H1 (cell line): ENCODE measurements around the gene NUAK1. TPM values are rescaled to one million over a fixed set of nuclear protein-coding genes. Genes with fewer than 3 reads are reported as not detected.

Experiments
- FOSL1 ChIP-seq: IDR thresholded peaks from 2 replicates; pipeline ENCODE4 v1.6.1; 2011; ENCODE audit warnings: mild to moderate bottlenecking, low read depth, low read length, moderate library complexity; ENCODE audit not compliant: insufficient read depth
- polyA plus RNA-seq, 7 experiments: library from polyadenylated mRNA; depleted of rRNA in 3 of 7; stranded (reverse) in 5 of 7; unstranded in 2 of 7; fragments of >200 nt in 5 of 7; fragments of 200-250 nt in 2 of 7; gene quantifications; 1 replicate in 5 of 7; 2 replicates in 1 of 7; 4 replicates in 1 of 7; pipeline versions ENCODE4 v1.2.1 to v1.2.3, GENCODE V29; 2011 to 2013; ENCODE audit warnings: missing spikeins in 2 of 7, mixed read lengths in 2 of 7
- total RNA-seq: library from RNA; stranded (reverse); fragmentation: NEBNext Ultra II Directional; extraction: Animal tissue kit (Norgen Biotek cat#: 25700); gene quantifications from 2 replicates; pipeline ENCODE4 v1.2.1, GENCODE V29; 2021

Gene NUAK1
- total and polyA plus RNA-seq, 2 of the 8 experiments (the other 6 are each of a cell fraction or from before 2014, with no cell fraction given): 6.7 to 18.2 TPM

DNA sequence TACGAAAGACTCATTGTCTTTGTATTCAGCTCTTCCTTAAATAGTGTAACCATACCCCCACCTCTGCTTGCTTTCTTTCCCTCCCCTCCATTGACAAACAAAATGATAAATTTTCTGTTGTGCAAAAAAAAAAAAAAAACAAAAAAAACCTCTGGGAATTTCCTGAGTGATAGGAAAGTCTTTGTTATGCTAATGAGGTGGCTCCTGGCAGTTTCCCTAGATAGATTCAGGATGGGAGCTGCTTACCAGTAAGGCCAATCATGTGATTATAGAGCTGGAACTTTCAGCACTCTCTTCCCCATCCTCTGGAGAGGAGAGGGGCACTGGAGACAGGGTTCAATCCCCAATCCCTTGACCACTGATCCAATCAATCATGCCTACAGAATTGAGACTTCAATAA is 120.5 kb downstream of the NUAK1 start (continued):
- TF ChIP-seq FOSL1: no peak
